ENCODE measurements around the gene VPS13A.
A peak's percentile ranks its signal among the peaks of the same experiment; 100 is the strongest.
"Not testable (repeated sequence)": the region's sequence is repeated elsewhere in the genome, so short reads cannot be mapped to it uniquely, and the experiment has no call there.

VPS13A gene

GRCh38 chr9:77305622-77306400 is 128.5 kb downstream of the VPS13A start:
- DNase-seq = no peak

GRCh38 chr9:77307166-77307565 is 129.8 kb downstream of the VPS13A start:
- no peak for DNase-seq

GRCh38 chr9:77316058-77316457 is 138.7 kb downstream of the VPS13A start:
- no peak for DNase-seq

- DNase-seq = no peak
Measured at GRCh38 chr9:77325058-77325457, 147.7 kb downstream of the VPS13A start.

- DNase-seq = no peak
Measured at GRCh38 chr9:77328102-77328501, 150.8 kb downstream of the VPS13A start.

GRCh38 chr9:77370064-77370463 is 192.7 kb downstream of the VPS13A start:
- DNase-seq = no peak

- no peak for DNase-seq
Measured at GRCh38 chr9:77374266-77374665, 196.9 kb downstream of the VPS13A start.

- no peak for DNase-seq
Measured at GRCh38 chr9:77375956-77376532, 198.7 kb downstream of the VPS13A start.

GRCh38 chr9:77384406-77384805 is 207.1 kb downstream of the VPS13A start:
- DNase-seq = no peak

GRCh38 chr9:77386187-77386586 is 208.9 kb downstream of the VPS13A start:
- no peak for DNase-seq

- no peak for DNase-seq
Measured at GRCh38 chr9:77391834-77392233, 214.5 kb downstream of the VPS13A start.

GRCh38 chr9:77392328-77392727 is 215.0 kb downstream of the VPS13A start:
- DNase-seq = no peak

- not testable (repeated sequence) for DNase-seq
Measured at GRCh38 chr9:77398581-77398980, 221.2 kb downstream of the VPS13A start.

- DNase-seq = no peak
Measured at GRCh38 chr9:77399964-77400363, 222.6 kb downstream of the VPS13A start.

- DNase-seq = no peak
Measured at GRCh38 chr9:77402286-77402685, 225.0 kb downstream of the VPS13A start.

GRCh38 chr9:77403239-77403638 is 225.9 kb downstream of the VPS13A start:
- DNase-seq = no peak

GRCh38 chr9:77408521-77408920 is 231.2 kb downstream of the VPS13A start:
- not testable (repeated sequence) for DNase-seq

GRCh38 chr9:77417566-77417965 is 240.2 kb downstream of the VPS13A start:
- peak; percentile 34 for DNase-seq

- no peak for DNase-seq
Measured at GRCh38 chr9:77418226-77418625, 240.9 kb downstream of the VPS13A start.

GRCh38 chr9:77420641-77421040 is 243.3 kb downstream of the VPS13A start:
- DNase-seq = no peak

GRCh38 chr9:77421506-77422265 is 244.4 kb downstream of the VPS13A start:
- no peak for DNase-seq

GRCh38 chr9:77422969-77423368 is 245.6 kb downstream of the VPS13A start:
- no peak for DNase-seq

- no peak for DNase-seq
Measured at GRCh38 chr9:77423841-77424240, 246.5 kb downstream of the VPS13A start.

GRCh38 chr9:77424993-77425392 is 247.7 kb downstream of the VPS13A start:
- no peak for DNase-seq
